HK-2 (cell line): ENCODE data around the gene TLX2.
"Not testable (repeated sequence)": the region's sequence is repeated elsewhere in the genome, so short reads cannot be mapped to it uniquely, and the experiment has no call there.

ENCODE experiments used
- DNase-seq: peaks from one replicate; pipeline ENCODE4 v3.0.0-alpha.2; 2018; ENCODE audit not compliant: unreplicated experiment

TLX2 gene

DNA sequence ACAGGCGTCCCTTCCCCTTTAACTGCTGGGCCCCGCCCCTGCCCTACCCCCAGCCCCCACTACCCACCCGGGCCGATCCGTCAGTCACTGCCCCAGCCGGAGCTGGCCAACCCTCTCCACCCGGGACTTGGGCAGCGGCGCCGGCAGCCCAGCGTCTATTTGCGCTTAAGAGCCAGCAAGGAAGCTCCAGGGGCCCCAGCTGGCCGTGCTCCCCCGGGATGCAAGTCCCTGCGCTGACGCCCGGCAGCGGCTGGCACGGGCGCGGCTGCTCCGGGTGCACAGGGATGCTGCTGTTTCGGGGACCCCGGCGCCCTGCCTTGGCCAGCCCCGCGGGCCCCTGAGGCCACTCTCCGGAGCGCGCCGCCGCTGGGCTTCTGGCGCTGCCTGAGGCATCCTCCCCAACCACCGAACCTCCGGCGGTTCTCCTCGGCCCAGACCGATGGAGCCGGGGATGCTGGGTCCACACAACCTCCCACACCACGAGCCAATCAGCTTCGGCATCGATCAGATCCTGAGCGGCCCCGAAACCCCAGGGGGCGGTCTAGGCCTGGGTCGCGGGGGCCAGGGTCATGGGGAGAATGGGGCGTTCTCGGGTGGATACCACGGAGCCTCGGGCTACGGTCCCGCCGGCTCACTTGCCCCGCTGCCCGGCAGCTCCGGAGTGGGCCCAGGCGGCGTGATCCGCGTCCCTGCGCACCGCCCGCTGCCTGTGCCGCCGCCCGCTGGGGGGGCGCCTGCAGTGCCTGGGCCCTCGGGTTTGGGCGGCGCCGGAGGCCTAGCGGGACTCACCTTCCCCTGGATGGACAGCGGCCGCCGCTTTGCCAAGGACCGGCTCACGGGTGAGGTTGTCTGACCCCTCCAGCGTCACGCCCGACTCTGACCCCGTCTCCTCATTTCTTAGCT lies at the start of gene TLX2:
Gene TLX2 (plus strand): TSS at position 83 of the 903 bp plus-strand sequence. CDS start 357 bp downstream, at position 440.
- no peak for DNase-seq

DNA sequence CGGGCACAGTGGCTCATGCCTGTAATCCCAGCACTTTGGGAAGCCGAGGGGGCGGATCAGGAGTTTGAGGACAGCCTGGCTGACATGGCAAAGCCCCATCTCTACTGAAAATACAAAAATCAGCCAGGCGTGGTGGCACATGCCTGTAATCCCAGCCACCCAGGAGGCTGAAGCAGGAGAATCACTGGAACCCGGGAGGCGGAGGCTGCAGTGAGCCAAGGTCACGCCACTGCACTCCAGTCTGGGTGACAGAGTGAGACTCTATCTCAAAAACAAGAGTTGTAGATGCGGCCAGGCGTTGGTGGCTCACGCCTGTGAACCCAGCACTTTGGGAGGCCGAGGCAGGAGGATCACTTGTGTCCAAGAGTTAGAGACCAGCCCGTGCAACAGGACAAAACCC lies 43.5 kb upstream of the TLX2 start:
- not testable (repeated sequence) for DNase-seq

DNA sequence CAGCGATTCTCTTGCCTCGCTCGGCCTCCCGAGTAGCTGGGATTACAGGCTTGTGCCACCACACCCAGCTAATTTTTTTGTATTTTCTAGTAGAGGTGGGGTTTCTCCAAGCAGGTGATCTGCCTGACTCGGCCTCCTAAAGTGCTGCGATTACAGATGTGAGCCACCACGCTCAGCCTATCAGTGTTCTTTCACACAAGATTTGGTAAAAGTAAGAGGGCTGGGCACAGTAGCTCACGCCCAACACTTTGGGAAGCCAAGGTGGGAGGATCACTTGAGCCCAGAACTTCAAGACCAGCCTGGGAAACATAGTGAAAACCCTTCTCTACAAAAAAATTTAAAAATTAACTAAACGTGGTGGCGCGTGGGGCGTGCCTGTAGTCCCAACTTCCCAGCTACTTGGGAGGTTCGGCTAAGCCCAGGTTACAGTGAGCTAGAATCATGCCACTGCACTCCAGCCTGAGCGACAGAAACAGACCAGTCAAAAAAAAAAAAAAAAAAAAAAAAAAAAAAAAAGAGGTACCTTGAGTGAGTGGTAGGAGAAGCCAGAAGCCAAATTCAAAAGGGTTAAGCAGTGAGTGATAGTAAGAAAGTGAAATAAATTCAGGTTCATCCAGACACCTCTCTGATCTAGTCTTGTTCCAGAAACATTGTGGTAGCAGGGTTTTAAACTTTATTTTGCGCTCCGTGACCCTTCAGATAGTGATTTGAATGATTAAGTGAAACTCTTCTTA lies 42.8 kb upstream of the TLX2 start:
- no peak for DNase-seq

DNA sequence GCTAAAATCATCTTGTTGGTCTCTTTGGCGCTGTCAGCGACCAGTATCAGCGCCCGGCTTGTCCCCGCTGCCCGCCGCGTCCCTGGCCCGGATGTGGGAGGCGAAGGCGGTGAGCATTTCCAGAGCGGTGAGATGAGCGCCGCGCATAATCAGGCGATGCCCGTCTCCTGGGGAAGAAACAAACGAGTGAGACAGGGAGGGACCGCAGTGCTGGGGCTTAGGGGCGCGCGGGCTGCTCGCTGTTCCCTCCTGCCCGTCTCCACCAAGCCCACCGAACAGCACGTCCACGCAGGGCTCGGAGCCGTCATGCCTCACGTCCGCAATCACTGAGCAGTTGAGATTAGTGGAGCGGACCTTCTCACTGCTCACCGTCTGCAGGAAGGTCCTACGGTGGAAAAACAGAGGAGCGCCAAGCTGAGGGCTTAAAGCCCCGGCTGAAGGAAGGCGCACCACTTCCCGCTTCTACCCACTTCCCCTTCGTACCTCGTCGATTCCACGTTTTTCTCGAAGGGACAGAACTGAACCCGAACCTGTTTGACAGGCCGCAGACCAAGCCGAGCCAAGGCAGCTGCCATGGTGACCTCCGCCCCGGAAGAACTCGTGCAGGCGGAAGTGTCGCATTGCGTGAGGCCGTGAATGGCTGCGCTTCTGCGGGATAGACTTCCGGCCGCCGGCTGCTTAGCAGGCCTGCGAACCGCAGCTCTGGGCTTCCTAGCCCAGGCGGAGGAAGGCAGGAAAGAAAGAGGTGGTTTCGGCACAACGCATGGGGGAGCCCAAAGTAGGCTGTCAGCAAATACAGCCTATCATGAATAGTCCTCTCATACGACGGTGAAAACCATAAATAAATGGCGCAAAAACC lies 41.9 kb upstream of the TLX2 start, which contains the start of gene MRPL53:
Gene MRPL53 (minus strand): TSS at position 595 of the 859 bp plus-strand sequence. CDS start 20 bp downstream, at position 575.
- DNase-seq = peak; percentile 94

DNA sequence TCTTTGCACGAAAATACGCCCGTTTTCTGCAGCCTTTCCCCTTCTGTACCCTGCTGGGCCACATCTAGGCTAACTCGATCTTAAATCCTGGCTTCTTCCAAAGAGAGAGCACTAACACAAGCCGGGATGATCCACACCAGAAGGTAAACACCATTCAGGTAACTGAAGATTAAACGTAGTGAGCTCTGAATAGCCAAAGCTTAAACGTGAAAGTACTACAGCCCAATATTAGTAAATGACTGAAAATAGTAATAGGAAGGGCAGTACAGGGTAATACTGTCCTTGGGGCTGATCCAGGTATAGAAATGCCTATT lies 41.3 kb upstream of the TLX2 start:
- DNase-seq = no peak

DNA sequence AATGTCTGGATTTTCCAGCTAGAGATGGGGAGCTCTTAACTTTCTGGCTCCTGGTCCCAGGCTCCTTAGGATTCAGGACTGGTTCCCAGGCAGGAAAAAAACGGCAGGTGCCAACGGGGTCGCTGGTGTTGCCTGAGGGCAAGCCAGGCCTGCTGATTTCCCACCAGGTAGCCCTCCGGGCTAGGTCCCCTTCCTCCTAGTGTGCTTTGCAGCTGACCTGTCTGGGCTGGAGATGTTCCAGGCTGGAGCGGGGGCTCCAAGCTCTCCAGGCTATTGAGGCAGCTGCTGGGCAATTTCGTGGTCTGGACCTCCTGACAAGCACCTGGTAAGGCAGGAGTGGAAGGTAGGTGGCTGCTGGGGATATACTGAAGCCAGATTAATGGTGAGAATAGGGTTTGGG lies 39.8 kb upstream of the TLX2 start:
- DNase-seq = no peak

DNA sequence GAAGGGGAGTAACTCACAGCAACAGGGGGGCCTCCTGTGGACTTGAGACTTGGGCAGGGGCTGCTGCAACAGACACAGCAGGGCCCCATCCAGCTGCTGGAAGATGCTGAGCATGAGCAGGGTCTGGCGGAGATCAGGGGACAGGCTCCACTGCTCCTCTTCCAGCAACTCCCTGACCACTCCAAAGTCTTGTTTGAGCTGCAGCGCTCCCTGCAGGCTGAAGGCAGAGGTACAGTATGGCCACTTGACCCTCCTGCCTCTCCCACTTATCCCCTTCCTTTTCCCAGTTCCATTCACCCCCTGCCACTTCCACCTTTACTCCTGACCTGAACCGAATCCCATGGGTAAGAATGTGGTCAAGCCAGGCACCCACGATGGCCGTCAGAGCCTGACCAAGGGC lies 39.4 kb upstream of the TLX2 start:
- no peak for DNase-seq

DNA sequence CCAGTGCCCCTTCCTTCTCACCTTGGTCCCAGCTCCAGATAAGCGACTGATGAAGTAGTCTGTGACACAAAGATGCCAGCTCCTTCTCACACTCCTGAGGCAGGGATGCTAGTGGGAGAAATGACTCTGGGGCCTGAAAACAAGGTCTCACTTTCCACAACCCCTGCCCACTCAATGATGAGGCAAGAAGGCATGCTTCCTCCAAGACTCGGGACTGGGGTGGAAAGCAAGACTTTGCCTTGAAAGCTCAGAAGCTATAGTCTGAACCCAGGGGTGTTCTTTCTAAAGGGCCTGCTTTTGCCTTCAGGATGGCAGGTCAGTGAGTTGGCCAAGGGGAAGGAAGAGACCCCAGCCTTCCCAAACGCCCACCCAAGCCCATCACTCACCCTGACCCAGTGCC lies 32.8 kb upstream of the TLX2 start:
- no peak for DNase-seq

DNA sequence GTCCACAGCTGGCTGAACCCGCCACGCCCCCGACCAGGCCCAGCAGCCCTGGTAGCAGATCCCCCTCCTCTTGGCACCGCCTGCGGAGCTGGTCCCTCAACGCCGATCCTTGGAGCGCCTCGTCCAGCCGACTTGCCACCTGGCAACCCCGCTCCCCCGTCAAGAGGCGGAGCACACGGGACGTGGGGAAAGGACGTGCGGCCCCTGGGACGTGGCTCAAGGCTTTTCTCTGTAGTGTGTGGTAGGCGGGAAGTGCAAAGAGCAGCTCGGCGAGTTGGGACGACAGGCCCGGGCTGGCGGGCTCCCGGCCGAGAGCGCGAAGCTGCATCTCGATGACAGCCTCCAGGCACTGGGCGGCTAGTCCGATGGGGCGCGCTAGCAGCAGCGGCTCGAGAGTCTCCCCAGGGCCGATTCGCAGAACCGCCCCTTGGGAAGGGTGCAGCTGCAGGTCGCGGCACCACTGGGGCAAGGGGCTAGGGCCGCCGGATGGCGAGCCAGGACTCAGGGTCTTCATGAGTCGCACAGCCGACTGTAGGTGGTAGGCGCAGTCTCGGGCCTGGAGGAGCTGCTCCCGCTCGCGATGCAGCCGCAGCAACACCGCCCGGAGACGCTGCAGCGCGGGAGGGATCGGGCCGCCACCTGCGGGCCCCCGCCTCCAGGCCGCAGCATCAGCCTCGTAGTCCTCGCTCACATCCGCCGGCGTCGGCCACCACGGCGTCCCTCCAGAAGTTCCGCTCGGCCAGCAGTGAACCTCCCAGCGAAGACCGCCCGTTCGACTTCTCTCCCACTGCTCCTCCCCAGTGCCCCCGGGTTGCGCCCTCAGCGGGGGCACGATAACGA lies 32.1 kb upstream of the TLX2 start:
- DNase-seq = no peak

DNA sequence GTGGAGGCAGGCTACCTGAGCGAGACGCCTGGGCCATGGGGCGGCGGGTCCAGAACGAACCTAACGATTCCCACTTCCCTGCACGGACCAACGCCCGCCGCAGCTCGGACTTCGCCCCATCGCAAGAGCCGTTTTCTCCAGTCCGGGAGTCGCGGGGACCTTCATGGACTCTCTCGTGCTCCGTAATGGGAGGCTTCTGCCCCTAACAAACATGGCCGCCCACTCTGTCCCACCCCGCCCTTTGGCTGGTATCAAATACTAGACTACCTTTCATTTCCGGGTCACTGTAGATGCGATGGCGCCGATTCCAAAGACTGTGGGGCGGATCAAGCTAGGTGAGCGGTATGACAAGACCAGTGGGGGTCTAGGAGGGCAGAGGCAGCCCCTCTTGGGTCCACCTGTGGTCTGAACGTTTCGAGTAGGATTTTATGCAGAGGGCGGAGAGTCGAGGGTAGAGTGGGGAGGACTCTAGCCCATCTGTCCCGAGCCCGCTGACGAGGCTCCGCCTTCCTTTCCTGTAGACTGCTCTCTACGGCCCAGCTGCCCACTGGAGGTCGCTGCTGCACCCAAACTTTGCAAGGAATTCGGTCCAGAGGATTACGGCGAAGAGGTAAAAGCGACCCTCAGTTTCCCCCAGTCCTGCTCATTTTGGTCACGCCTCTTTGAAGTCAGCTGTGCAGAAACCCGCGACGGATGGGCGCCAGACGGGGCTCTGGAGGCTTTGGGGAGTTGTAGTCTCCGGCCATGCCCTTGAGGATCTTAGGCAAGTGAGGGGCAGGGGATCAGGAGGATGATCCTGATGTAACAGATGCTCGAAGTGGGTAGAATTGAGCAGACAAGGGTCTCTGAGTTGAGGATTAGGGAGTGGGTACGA lies 31.2 kb upstream of the TLX2 start, which contains the start of the genes CCDC142 and TTC31:
Gene CCDC142 (minus strand): TSS at position 198 of the 874 bp plus-strand sequence. CDS start 161 bp downstream, at position 37.
Gene TTC31 (plus strand): TSS at position 281 of the 874 bp plus-strand sequence. CDS start 15 bp downstream, at position 296.
- DNase-seq = peak; percentile 90

DNA sequence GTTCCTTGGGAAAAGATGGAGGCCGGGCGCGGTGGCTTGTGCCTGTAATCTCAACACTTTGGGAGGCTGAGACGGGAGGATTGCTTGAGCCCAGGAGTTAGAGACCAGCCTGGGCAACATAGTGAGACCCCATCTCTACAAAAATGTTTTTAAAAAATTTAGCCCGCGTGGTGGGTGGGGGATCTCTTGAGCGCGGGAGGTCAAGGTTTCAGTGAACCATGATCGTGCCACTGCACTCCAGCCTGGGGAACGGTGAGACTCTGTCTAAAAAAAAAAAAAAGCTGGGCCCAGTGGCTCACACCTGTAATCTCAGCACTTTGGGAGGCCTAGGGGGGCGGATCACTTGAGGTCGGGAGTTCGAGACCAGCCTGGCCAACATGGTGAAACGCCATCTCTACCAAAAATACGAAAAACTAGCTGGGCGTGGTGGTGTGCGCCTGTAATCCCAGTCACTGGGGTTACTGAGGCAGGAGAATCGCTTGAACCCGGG lies 30.5 kb upstream of the TLX2 start:
- DNase-seq = not testable (repeated sequence)

DNA sequence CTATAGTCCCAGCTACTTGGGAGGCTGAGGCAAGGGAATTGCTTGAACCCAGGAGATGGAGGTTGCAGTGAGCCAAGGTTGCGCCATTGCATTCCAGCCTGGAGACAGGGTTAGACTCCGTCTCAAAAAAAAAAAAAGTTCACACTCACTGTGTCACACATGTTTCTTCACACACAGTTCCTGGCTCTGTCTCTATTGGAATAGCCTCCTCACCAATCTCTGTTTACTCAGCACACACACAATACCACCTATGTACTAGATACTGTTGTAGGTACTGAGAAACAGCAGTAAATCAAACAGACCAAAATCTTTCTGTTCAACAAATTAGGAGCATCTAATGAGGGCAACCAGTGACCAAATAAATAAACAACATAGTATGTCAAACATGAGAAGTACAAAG lies 28.1 kb upstream of the TLX2 start:
- no peak for DNase-seq

DNA sequence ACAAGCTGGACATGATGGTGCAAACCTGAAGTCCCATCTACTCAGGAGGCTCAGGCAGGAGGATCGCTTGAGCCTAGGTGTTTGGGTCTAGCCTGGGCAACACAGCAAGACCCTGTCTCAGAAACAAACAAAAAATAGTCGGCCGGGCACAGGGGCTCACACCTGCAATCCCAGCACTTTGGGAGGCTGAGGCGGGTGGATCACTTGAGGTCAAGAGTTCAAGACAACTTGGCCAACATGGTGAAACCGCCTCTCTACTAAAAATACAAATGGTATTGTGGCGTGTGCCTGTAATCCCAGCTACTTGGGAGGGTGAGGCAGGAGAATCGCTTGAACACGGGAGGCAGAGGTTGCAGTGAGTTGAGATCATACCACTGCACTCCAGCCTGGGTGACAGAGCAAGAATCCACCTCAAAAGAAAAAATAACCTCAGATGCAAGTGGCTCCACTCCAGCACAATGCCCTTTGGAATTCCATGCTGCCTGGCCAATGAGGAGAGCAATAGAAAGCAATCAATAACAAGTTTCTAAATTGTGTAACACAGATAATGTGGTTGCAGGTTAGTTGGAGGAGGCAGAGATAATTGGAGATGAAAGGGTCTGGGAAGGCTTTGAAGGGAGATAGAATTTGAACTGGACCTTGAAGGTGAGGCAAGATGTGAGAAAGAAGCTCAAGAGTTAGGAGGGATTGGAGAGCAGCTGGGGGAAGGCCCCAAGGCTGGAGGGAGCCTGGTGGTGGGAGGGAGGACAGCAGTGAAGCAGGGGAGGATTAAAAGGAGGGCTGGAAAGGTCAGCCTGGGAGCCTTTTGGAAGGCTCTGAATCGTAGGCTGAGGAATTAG lies 25.4 kb upstream of the TLX2 start:
- no peak for DNase-seq

DNA sequence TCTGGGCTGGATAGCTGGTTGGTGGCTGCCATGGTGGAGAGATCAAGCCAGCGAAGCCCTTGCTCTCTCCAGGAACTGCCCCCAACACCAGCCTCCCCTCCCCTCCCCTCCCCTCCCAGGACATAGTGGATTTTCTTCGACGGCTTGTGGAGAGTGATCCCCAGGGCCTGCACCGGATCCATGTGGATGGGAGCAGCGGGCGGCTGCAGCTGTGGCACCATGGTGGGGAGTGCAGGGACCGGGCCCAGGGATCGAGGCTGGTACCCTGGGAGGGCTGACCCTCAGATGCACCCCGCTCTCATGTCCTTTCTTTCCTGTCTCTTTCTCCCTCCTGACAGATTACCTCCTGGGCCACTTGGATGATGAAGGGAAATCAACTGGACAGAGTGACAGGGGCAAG lies 24.3 kb upstream of the TLX2 start:
- DNase-seq = no peak

DNA sequence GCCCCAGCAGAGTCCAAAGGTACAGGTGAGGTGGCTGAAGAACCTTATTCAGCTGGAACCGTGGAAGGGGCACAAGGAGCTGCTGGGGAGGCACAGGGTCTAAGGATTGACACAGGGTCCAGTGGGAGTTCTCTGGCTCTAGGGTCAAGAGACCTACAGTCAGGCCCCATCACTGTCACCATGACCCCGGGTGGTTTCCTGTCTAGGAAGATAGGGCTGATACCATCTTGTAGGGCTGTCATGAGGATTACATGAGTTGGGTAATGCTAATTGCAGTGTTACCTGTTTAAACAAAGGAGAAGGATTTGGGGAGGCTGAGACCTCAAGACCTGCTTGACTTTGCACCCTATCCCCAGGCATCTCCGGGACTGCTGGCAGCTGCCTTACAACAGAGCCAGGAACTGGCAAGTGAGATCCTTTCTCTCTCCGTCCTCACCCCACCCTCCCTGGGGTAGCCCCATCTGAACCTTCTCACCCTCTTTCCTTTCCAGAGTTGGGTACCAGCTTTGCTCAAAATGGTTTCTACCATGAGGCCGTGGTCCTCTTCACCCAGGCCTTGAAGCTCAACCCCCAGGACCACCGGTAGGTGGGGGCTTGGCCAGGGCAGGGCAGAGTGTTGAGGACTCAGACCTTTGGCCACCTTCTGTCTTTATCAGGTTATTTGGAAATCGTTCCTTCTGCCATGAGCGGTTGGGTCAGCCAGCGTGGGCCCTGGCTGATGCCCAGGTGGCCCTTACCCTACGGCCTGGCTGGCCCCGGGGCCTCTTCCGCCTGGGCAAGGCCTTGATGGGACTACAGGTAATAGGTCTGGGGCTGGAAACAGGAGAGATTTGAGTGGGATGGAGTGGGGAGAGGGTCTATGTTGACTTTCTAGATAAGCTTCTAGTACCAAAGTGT lies 22.4 kb upstream of the TLX2 start:
- DNase-seq = no peak

DNA sequence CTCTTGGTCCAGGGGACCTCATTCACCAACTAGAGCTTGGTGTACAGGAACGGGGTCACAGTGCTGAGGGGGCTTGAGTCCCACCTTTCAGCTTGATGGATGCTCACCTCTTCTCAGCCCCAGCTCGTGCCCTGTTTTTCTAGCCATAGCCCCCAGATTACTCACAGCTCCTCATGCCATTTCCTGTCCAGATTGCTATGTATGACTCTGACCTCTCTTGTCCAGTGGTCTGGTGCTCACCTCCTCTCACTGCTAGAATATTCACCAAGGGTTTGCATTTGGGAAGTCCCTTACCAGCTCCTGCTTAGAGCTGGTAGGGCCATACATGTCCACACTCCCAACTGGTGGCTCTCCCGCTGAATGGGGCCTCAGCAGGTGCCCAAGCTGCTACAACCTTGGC lies 20.7 kb upstream of the TLX2 start:
- no peak for DNase-seq

DNA sequence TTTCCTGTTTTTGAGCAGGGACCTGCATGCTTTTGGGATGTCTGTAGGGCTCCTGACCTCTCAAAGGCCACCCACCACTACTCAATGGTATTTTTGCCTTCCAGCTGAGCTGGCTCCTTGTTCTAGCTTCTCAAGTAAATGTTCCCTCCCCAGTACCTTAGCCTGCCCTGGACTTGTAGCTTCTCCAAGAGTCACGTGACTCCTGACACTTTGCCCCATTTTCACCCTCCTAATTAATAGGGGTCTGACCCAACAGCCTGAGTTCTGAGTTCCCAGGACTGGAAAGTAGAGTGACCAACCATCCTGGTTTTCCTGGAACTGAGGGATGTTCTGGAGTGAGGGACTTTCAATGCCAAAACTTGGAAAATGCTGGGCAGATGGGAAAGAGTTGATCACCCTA lies 18.8 kb upstream of the TLX2 start:
- DNase-seq = no peak
